Uterus (tissue), 4 donors: ENCODE results near the gene BIVM. TPM values are rescaled to one million over a fixed set of nuclear protein-coding genes. Genes with fewer than 3 reads are reported as not detected.
A peak's percentile ranks its signal among the peaks of the same experiment; 100 is the strongest.

Experiments
- DNase-seq, 2 donors: peaks; one replicate each; pipeline ENCODE4 v3.0.0-alpha.2; 2019 to 2020
- H3K27ac ChIP-seq, 2 donors: fragments of 200-600 bp; sonication (generic); 1 replicate in 1 of 2; 2 replicates in 1 of 2; pipeline ENCODE4 v1.5.1; 2016 to 2018
- H3K27me3 ChIP-seq, 2 donors: fragments of 200-600 bp; sonication (generic); one replicate each; pipeline ENCODE4 v1.5.1; 2018 to 2019; ENCODE audit warnings: control low read depth in 1 of 2
- H3K36me3 ChIP-seq, 2 donors: fragments of 200-600 bp; sonication (generic); one replicate each; pipeline ENCODE4 v1.5.1; 2019; ENCODE audit warnings: control low read depth in 1 of 2
- H3K4me1 ChIP-seq, 2 donors: fragments of 200-600 bp; sonication (generic); one replicate each; pipeline ENCODE4 v1.5.1; 2018 to 2019; ENCODE audit warnings: control low read depth in 1 of 2
- H3K4me3 ChIP-seq, 2 donors: fragments of 200-600 bp; sonication (generic); 1 replicate in 1 of 2; 2 replicates in 1 of 2; pipeline ENCODE4 v1.5.1; 2018 to 2019; ENCODE audit warnings: mild to moderate bottlenecking in 1 of 2
- H3K9me3 ChIP-seq, 2 donors: fragments of 200-600 bp; sonication (generic); one replicate each; pipeline ENCODE4 v1.5.1; 2019; ENCODE audit warnings: control low read depth in 1 of 2
- CTCF ChIP-seq, 4 experiments: fragments of 200-600 bp in 2 of 4; fragments of 450-650 bp in 2 of 4; sonication (generic) in 2 of 4; IDR thresholded peaks; one replicate each; pipeline ENCODE4 v1.5.1; 2016 to 2019; ENCODE audit warnings: antibody characterized with exemption in 4 of 4, mild to moderate bottlenecking in 2 of 4, moderate library complexity in 1 of 4
- POLR2A ChIP-seq, 2 donors: fragments of 450-650 bp; IDR thresholded peaks; one replicate each; pipeline ENCODE4 v1.6.1; 2016; ENCODE audit warnings: antibody characterized with exemption in 2 of 2, mild to moderate bottlenecking in 1 of 2, moderate library complexity in 1 of 2
- intact Hi-C: fragments of 100-400 bp; cut with DNase I; formaldehyde crosslinking; loops from one replicate; pipeline ENCODE4 v1.15.1; 2023; ENCODE audit warnings: low total_unique reads
- total RNA-seq, 4 donors: library from RNA; depleted of rRNA in 3 of 4; stranded (reverse); fragments of >200 nt in 3 of 4; gene quantifications; one replicate each; pipeline versions ENCODE4 v1.1.0 to v1.2.4, GENCODE V29; 2014 to 2023
- donor health status: DM: yes; HTN: yes; CAD: no.

The BIVM gene
- total RNA-seq, 4 donors from 2014 or later, result 5.0 to 55.9 (median 18.0) TPM

DNA sequence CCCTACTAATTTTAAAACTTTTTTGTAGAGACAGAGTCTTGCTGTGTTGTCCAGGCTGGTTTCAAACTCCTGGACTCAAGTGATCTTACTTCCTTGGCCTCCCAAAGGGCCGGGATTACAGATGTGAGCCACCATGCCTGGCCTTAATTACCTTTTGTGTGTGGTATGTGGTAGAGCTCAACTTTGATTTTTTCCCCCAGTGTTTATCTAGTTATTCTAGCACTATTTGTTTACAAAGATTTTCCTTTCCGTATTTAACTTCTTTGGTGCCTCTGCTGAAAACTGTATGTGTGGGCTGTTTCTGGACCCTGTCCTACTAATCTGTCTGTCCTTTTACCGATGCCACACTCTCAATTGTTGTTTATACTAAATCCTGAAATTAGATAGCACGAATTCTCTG is 37.6 kb downstream of the BIVM start:
- no peaks in the 10 kb centered on the region for H3K27me3 ChIP-seq
- no peak for TF ChIP-seq POLR2A (IDR thresholded peaks at IDR 0.05)
- no peak for TF ChIP-seq CTCF (IDR thresholded peaks at IDR 0.05)
- H3K9me3 ChIP-seq, result no peaks in the 10 kb centered on the region
- intact Hi-C loops, result no loop called here
- no peaks in the 10 kb centered on the region for H3K36me3 ChIP-seq
- H3K4me1 ChIP-seq, result no peaks in the 10 kb centered on the region
- H3K4me3 ChIP-seq, result no peak overlapping the region
- DNase-seq, result no peak
- no peak overlapping the region for H3K27ac ChIP-seq

- Histone ChIP-seq H3K36me3 (no peaks in the 10 kb centered on the region), H3K4me1 (no peaks in the 10 kb centered on the region), H3K27ac (no peak overlapping the region), H3K27me3 (no peaks in the 10 kb centered on the region), H3K4me3 (no peak overlapping the region), H3K9me3 (no peaks in the 10 kb centered on the region)
- TF ChIP-seq POLR2A (IDR thresholded peaks at IDR 0.05), result no peak
- no peak for TF ChIP-seq CTCF (IDR thresholded peaks at IDR 0.05)
- intact Hi-C loops, result no loop called here
- DNase-seq, result no peak
Measured at GRCh38 chr13:102838273-102838672, 39.4 kb downstream of the BIVM start.

DNA sequence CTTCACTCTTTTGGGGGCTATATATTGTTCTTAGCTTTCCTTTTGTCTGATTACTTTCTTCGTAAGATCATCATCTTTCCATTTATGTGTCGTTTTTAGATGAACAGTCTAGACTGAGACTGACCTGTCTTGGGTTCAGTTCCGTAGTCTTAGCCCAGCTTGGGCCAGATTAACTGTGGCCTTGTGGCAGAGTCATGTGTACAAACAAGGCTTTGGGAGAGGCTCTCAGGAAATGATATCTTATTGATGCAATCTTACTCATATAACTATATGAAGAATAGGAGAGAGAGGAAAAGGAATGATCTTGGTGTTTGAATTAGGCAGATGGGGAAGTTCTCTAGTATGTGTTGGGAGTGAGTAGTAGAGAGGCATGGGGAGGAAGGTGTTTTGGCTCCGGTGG is 40.1 kb downstream of the BIVM start:
- no peak for TF ChIP-seq POLR2A (IDR thresholded peaks at IDR 0.05)
- no peak for TF ChIP-seq CTCF (IDR thresholded peaks at IDR 0.05)
- no peak overlapping the region for H3K27ac ChIP-seq
- no peak for DNase-seq
- H3K4me1 ChIP-seq, result no peaks in the 10 kb centered on the region
- intact Hi-C loops, result no loop called here
- H3K27me3 ChIP-seq, result no peaks in the 10 kb centered on the region
- no peak overlapping the region for H3K4me3 ChIP-seq
- no peaks in the 10 kb centered on the region for H3K9me3 ChIP-seq
- no peaks in the 10 kb centered on the region for H3K36me3 ChIP-seq

- Histone ChIP-seq H3K9me3 (no peaks in the 10 kb centered on the region), H3K27ac (no peak overlapping the region), H3K4me3 (no peak overlapping the region), H3K36me3 (no peaks in the 10 kb centered on the region), H3K4me1 (no peaks in the 10 kb centered on the region), H3K27me3 (no peaks in the 10 kb centered on the region)
- DNase-seq, result no peak
- TF ChIP-seq POLR2A (IDR thresholded peaks at IDR 0.05) (no peak), CTCF (IDR thresholded peaks at IDR 0.05) (no peak)
- intact Hi-C loops, result no loop called here
Measured at GRCh38 chr13:102839462-102839861, 40.5 kb downstream of the BIVM start.

DNA sequence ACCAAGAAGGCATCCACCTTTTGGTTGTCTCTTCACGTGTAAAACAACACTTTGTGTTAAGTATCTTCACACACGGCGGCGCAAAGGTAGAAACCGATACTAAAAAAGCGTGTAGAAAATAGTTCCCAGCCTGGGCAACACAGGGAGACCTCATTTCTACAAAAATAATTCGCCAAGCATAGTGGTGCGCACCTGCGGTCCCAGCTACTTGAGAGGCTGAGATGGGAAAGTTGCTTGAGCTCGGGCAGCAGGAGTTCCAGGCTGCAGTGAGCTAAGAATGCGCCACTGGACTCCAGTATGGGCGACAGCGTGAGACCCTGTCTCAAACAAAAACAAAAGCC is 46.3 kb downstream of the BIVM start:
- no peaks in the 10 kb centered on the region for H3K36me3 ChIP-seq
- intact Hi-C loops, result loop anchor here (10.0 kb wide), 1 partner anchor 250 kb away; the partner anchor contains the start of gene TPP2
- H3K27ac ChIP-seq, result peak overlapping the region; percentile 95 to 97

More for the DNA sequence above, 46.3 kb downstream of the BIVM start:
- Histone ChIP-seq H3K4me1 (no peaks in the 10 kb centered on the region), H3K9me3 (no peaks in the 10 kb centered on the region), H3K27me3 (no peaks in the 10 kb centered on the region), H3K4me3 (peak overlapping the region; percentile 70 to 79)
- no peak for DNase-seq
- no peak for TF ChIP-seq POLR2A (IDR thresholded peaks at IDR 0.05)
- no peak for TF ChIP-seq CTCF (IDR thresholded peaks at IDR 0.05)
